H9 (cell line): Measurements from ENCODE around the gene LRRC52. TPM values are rescaled to one million over a fixed set of nuclear protein-coding genes. Genes with fewer than 3 reads are reported as not detected.

Experiments used
- DNase-seq: peaks from one replicate; pipeline ENCODE4 v3.0.0-alpha.2; 2017
- H2AFZ ChIP-seq: one replicate; pipeline ENCODE4 v1.6.1; 2013; ENCODE audit warnings: mild to moderate bottlenecking, low read length, control low read depth, moderate library complexity
- H2AK5ac ChIP-seq: 2 replicates; pipeline ENCODE4 v1.6.1; 2013; ENCODE audit warnings: low read length, control low read depth, mixed read lengths; ENCODE audit not compliant: insufficient read length
- H2BK120ac ChIP-seq: one replicate; pipeline ENCODE4 v1.6.1; 2013; ENCODE audit warnings: low read depth, mild to moderate bottlenecking, low read length, control low read depth, inconsistent platforms; ENCODE audit not compliant: poor library complexity, severe bottlenecking
- H2BK12ac ChIP-seq: 2 replicates; pipeline ENCODE4 v1.6.1; 2013; ENCODE audit warnings: low read length, control low read depth, mixed read lengths, low read depth; ENCODE audit not compliant: insufficient read length
- H2BK15ac ChIP-seq: 2 replicates; pipeline ENCODE4 v1.6.1; 2013; ENCODE audit warnings: low read depth, low read length, control low read depth
- H2BK20ac ChIP-seq: one replicate; pipeline ENCODE4 v1.6.1; 2013; ENCODE audit warnings: low read depth, mild to moderate bottlenecking, low read length, control low read depth, inconsistent platforms; ENCODE audit not compliant: poor library complexity, severe bottlenecking
- H2BK5ac ChIP-seq: 2 replicates; pipeline ENCODE4 v1.6.1; 2013; ENCODE audit warnings: low read length, control low read depth, mixed read lengths; ENCODE audit not compliant: insufficient read length
- H3K14ac ChIP-seq: 2 replicates; pipeline ENCODE4 v1.6.1; 2013; ENCODE audit warnings: low read length, control low read depth; ENCODE audit not compliant: insufficient read depth
- H3K18ac ChIP-seq: 2 replicates; pipeline ENCODE4 v1.6.1; 2013; ENCODE audit warnings: low read depth, mild to moderate bottlenecking, mixed read lengths, low read length, control low read depth; ENCODE audit not compliant: insufficient read length
- H3K23ac ChIP-seq: 2 replicates; pipeline ENCODE4 v1.6.1; 2013; ENCODE audit warnings: low read length, control low read depth, mixed read lengths, low read depth; ENCODE audit not compliant: insufficient read length
- H3K23me2 ChIP-seq: 2 replicates; pipeline ENCODE4 v1.6.1; 2013; ENCODE audit warnings: low read depth, mild to moderate bottlenecking, mixed read lengths, low read length, control low read depth; ENCODE audit not compliant: insufficient read length, poor library complexity, severe bottlenecking
- H3K27ac ChIP-seq: 2 replicates; pipeline ENCODE4 v1.5.1; 2013; ENCODE audit warnings: low read length, control low read depth, mixed read lengths, low read depth; ENCODE audit not compliant: insufficient read length
- H3K27me3 ChIP-seq: 2 replicates; pipeline ENCODE4 v1.6.1; 2013; ENCODE audit warnings: low read length, control low read depth, inconsistent platforms; ENCODE audit not compliant: insufficient read depth
- H3K4ac ChIP-seq: 2 replicates; pipeline ENCODE4 v1.6.1; 2013; ENCODE audit warnings: low read depth, mild to moderate bottlenecking, control low read depth, inconsistent platforms, low read length, moderate library complexity
- H3K4me1 ChIP-seq: 2 replicates; pipeline ENCODE4 v1.6.1; 2013; ENCODE audit warnings: low read length, control low read depth, inconsistent platforms; ENCODE audit not compliant: insufficient read depth
- H3K4me2 ChIP-seq: 2 replicates; pipeline ENCODE4 v1.6.1; 2013; ENCODE audit warnings: low read length, control low read depth, mixed read lengths; ENCODE audit not compliant: insufficient read length, insufficient read depth
- H3K56ac ChIP-seq: 2 replicates; pipeline ENCODE4 v1.6.1; 2013; ENCODE audit warnings: low read depth, mild to moderate bottlenecking, mixed read lengths, low read length, control low read depth; ENCODE audit not compliant: insufficient read length
- H3K79me1 ChIP-seq: 2 replicates; pipeline ENCODE4 v1.6.1; 2013; ENCODE audit warnings: low read depth, mild to moderate bottlenecking, moderate library complexity, low read length, control low read depth, inconsistent platforms; ENCODE audit not compliant: insufficient read depth, poor library complexity, severe bottlenecking
- H3K79me2 ChIP-seq: 2 replicates; pipeline ENCODE4 v1.6.1; 2013; ENCODE audit warnings: low read length, control low read depth, inconsistent platforms; ENCODE audit not compliant: insufficient read depth
- H3K9ac ChIP-seq: 2 replicates; pipeline ENCODE4 v1.6.1; 2013; ENCODE audit warnings: low read length, control low read depth, mixed read lengths; ENCODE audit not compliant: insufficient read length; ENCODE audit errors: extremely low read depth
- H3K9me3 ChIP-seq: one replicate; pipeline ENCODE4 v1.6.1; 2013; ENCODE audit warnings: low read depth, low read length, inconsistent platforms; ENCODE audit not compliant: control insufficient read depth
- H3T11ph ChIP-seq: one replicate; pipeline ENCODE4 v1.6.1; 2013; ENCODE audit warnings: mild to moderate bottlenecking, low read length, control low read depth, inconsistent platforms
- H4K20me1 ChIP-seq: one replicate; pipeline ENCODE4 v1.6.1; 2013; ENCODE audit not compliant: control insufficient read depth, insufficient read length, insufficient read depth
- H4K5ac ChIP-seq: 2 replicates; pipeline ENCODE4 v1.6.1; 2013; ENCODE audit warnings: low read depth, mild to moderate bottlenecking, mixed read lengths, low read length, control low read depth; ENCODE audit not compliant: insufficient read length
- H4K8ac ChIP-seq: replicated peaks from 2 replicates; pipeline ENCODE4 v1.6.1; 2013; ENCODE audit warnings: low read length, control low read depth, mixed read lengths, low read depth; ENCODE audit not compliant: insufficient read length
- H4K91ac ChIP-seq: 2 replicates; pipeline ENCODE4 v1.6.1; 2013; ENCODE audit warnings: low read depth, mild to moderate bottlenecking, moderate library complexity, mixed read lengths, low read length, control low read depth; ENCODE audit not compliant: insufficient read length
- H3K27ac Mint-ChIP-seq, 3 experiments: 2 replicates in 2 of 3; 3 replicates in 1 of 3; pipeline ENCODE4 v1.8.0; 2020 to 2021; ENCODE audit warnings: mixed read lengths in 3 of 3, mild to moderate bottlenecking in 1 of 3, moderate library complexity in 1 of 3
- H3K27me3 Mint-ChIP-seq: 2 replicates; pipeline ENCODE4 v1.8.0; 2021; ENCODE audit warnings: low read depth, mild to moderate bottlenecking, moderate library complexity, mixed read lengths
- H3K36me3 Mint-ChIP-seq, 3 experiments: 2 replicates in 2 of 3; 3 replicates in 1 of 3; pipeline ENCODE4 v1.8.0; 2020 to 2021; ENCODE audit warnings: low read depth in 3 of 3, mixed read lengths in 3 of 3; ENCODE audit not compliant: insufficient read depth in 1 of 3
- H3K4me1 Mint-ChIP-seq, 2 experiments: 2 replicates each; pipeline ENCODE4 v1.8.0; 2020; ENCODE audit warnings: mixed read lengths in 2 of 2
- H3K4me3 Mint-ChIP-seq, 2 experiments: 2 replicates in 1 of 2; 3 replicates in 1 of 2; pipeline ENCODE4 v1.8.0; 2020 to 2021; ENCODE audit warnings: mild to moderate bottlenecking in 2 of 2, mixed read lengths in 2 of 2, moderate library complexity in 1 of 2
- H3K9me3 Mint-ChIP-seq, 2 experiments: 2 replicates in 1 of 2; 3 replicates in 1 of 2; pipeline ENCODE4 v1.8.0; 2020; ENCODE audit warnings: mild to moderate bottlenecking in 2 of 2, mixed read lengths in 2 of 2, moderate library complexity in 1 of 2
- WGBS: extraction: QIAGEN DNeasy Blood & Tissue Kit; methylation state at CpG from one replicate; pipeline ENCODE4 v1.1.7; 2013; ENCODE audit warnings: missing lambda C conversion rate, low lambda C conversion rate, mixed read lengths; ENCODE audit not compliant: insufficient read length; ENCODE audit errors: extremely low coverage; 5-methylcytosine and 5-hydroxymethylcytosine counted together
- total RNA-seq: library from RNA; stranded (reverse); gene quantifications from 2 replicates; pipeline ENCODE4 v1.2.1, GENCODE V29; 2021
- TF ChIP-seq, protein P1 (sequence below): fragments of 200-600 bp; sonication (generic); conservative IDR thresholded peaks from 3 replicates; pipeline ENCODE4 v1.8.0; 2021; ENCODE audit warnings: antibody characterized with exemption, mild to moderate bottlenecking

Gene LRRC52
- total RNA-seq, 1 experiment from 2014 or later, result not detected

DNA sequence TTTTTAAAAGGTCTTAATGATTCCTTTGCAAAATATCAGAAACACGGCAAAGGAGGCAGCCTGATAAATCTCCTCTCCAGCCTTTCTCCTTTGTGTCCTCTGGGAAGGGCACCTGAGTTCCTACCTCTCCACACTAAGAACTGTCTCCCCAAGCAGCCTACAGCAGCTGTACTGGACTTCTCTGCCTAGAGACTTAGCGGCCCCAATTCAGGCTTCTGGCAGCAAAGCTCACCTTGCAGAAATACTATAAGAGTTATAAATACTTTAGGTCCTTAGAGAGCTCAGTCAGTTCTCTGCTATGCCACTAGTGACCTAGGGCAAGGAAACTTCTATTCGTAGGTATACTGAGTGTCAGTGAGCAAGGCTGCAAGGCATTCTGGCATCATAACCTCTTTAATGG lies 33.9 kb downstream of the LRRC52 start:
- no peak overlapping the region for H4K5ac ChIP-seq
- TF ChIP-seq, protein P1, sequence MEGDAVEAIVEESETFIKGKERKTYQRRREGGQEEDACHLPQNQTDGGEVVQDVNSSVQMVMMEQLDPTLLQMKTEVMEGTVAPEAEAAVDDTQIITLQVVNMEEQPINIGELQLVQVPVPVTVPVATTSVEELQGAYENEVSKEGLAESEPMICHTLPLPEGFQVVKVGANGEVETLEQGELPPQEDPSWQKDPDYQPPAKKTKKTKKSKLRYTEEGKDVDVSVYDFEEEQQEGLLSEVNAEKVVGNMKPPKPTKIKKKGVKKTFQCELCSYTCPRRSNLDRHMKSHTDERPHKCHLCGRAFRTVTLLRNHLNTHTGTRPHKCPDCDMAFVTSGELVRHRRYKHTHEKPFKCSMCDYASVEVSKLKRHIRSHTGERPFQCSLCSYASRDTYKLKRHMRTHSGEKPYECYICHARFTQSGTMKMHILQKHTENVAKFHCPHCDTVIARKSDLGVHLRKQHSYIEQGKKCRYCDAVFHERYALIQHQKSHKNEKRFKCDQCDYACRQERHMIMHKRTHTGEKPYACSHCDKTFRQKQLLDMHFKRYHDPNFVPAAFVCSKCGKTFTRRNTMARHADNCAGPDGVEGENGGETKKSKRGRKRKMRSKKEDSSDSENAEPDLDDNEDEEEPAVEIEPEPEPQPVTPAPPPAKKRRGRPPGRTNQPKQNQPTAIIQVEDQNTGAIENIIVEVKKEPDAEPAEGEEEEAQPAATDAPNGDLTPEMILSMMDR, result no peak
- H3K4me2 ChIP-seq, result no peak overlapping the region
- no peak overlapping the region for H2AK5ac ChIP-seq
- H2AFZ ChIP-seq, result no peak overlapping the region
- DNase-seq, result no peak
- no peak overlapping the region for H3K14ac ChIP-seq
- Mint-ChIP-seq H3K4me1 (no peaks in the 10 kb centered on the region), H3K27ac (no peak overlapping the region), H3K36me3 (no peaks in the 10 kb centered on the region; a peak in 1 of 7 replicates), H3K4me3 (no peak overlapping the region), H3K27me3 (peaks cover 5% of the 10 kb centered on the region; the same call in 1 of the 2 replicates), H3K9me3 (no peaks in the 10 kb centered on the region)
- H3K27me3 ChIP-seq, result no peaks in the 10 kb centered on the region
- no peaks in the 10 kb centered on the region for H3K79me1 ChIP-seq
- H3K9ac ChIP-seq, result no peak overlapping the region
- no CpG with 5 or more reads among the region's 3 CpGs for WGBS
- no peak overlapping the region for H3T11ph ChIP-seq
- H2BK120ac ChIP-seq, result no peak overlapping the region
- no peak overlapping the region for H3K56ac ChIP-seq
- no peak overlapping the region for H3K27ac ChIP-seq
- H3K9me3 ChIP-seq, result no peaks in the 10 kb centered on the region
- H3K23me2 ChIP-seq, result no peaks in the 10 kb centered on the region
- no peak overlapping the region for H3K4ac ChIP-seq
- H2BK5ac ChIP-seq, result no peak overlapping the region
- no peak overlapping the region for H4K91ac ChIP-seq
- no peak overlapping the region for H3K18ac ChIP-seq
- no peak overlapping the region for H4K8ac ChIP-seq
- no peaks in the 10 kb centered on the region for H3K79me2 ChIP-seq
- no peak overlapping the region for H2BK20ac ChIP-seq
- no peak overlapping the region for H2BK15ac ChIP-seq
- H3K4me1 ChIP-seq, result no peaks in the 10 kb centered on the region
- no peak overlapping the region for H3K23ac ChIP-seq
- H4K20me1 ChIP-seq, result no peaks in the 10 kb centered on the region
- H2BK12ac ChIP-seq, result no peak overlapping the region
